ENCODE data around the gene HOXA11. TPM values are rescaled to one million over a fixed set of nuclear protein-coding genes. Genes with fewer than 3 reads are reported as not detected.

Gene HOXA11
- total and polyA plus RNA-seq, 2 of the 4 experiments (the other 2 are of a cell fraction): 0.05 TPM; not detected in 1

GRCh38 chr7:27187475-27188385 is 2.7 kb upstream of the HOXA11 start:
- Histone ChIP-seq H3K4ac (ENCODE audit: low read depth, low read length) (no peak overlapping the region), H2AFZ (replicated peaks; ENCODE audit: low read length, poor library complexity) (peak overlapping the region; percentile 71), H3K36me3 (ENCODE audit: control insufficient read depth, insufficient read depth, low read length) (no peaks in the 10 kb centered on the region), H3K27ac (ENCODE audit: insufficient read depth, low read length) (no peak overlapping the region), H2BK15ac (ENCODE audit: low read depth, low read length) (no peak overlapping the region), H2AK9ac (replicated peaks; ENCODE audit: low read depth, low read length, poor library complexity) (no peak overlapping the region), H3K23ac (ENCODE audit: low read depth, low read length) (0 out of 2 replicates have a peak overlapping the region, but pooled peaks have one; percentile 11), H3K14ac (replicated peaks; ENCODE audit: low read depth, low read length) (no peak overlapping the region), H3K4me2 (ENCODE audit: low read depth, low read length) (no peak overlapping the region), H2BK20ac (ENCODE audit: low read depth, low read length) (no peak overlapping the region), H3K9ac (ENCODE audit: low read depth, low read length) (no peak overlapping the region), H4K20me1 (ENCODE audit: insufficient read depth, low read length) (peaks cover 17% of the 10 kb centered on the region; the same call in 1 of the 2 replicates), H3K79me1 (ENCODE audit: low read depth in 1 of 2, low read length in 2 of 2) (no peaks in the 10 kb centered on the region), H3K27me3 (ENCODE audit: control insufficient read depth, insufficient read depth, low read length) (peaks cover 97% of the 10 kb centered on the region), H3K4me3 (ENCODE audit: insufficient read depth, low read depth, low read length) (no peak overlapping the region), H4K91ac (ENCODE audit: insufficient read depth, low read depth, low read length) (no peak overlapping the region), H2BK5ac (ENCODE audit: low read depth, low read length, poor library complexity, severe bottlenecking) (no peak overlapping the region), H3K4me1 (ENCODE audit: control insufficient read depth, insufficient read depth, low read length) (peaks cover 3% of the 10 kb centered on the region; the same call in 1 of the 2 replicates), H3K9me1 (ENCODE audit: insufficient read depth, low read length) (no peaks in the 10 kb centered on the region), H3K56ac (ENCODE audit: extremely low read depth, insufficient read depth, low read length) (no peak overlapping the region), H2AK5ac (ENCODE audit: low read depth, low read length) (no peak overlapping the region), H3K9me3 (ENCODE audit: control insufficient read depth, insufficient read depth, low read length) (peaks cover 19% of the 10 kb centered on the region; the same call in 1 of the 2 replicates), H4K5ac (ENCODE audit: low read depth, low read length) (no peak overlapping the region), H2BK120ac (ENCODE audit: low read depth, low read length) (no peak overlapping the region), H3K18ac (ENCODE audit: low read depth, low read length) (no peak overlapping the region), H4K8ac (ENCODE audit: low read depth in 2 of 2, low read length in 2 of 2) (no peak overlapping the region)
- CTCF ChIA-PET: interaction anchor here (1.7 kb wide), 1 partner anchor 8 kb away, joined by 10 read pairs; no protein-coding TSS in a partner anchor
- dilution Hi-C loops (cut with HindIII; ENCODE audit: low sequenced_read_pairs, unreplicated experiment): no loop called here
- TF ChIP-seq NFE2L2 (IDR thresholded peaks at IDR 0.05; ENCODE audit: low read depth, low read length) (no peak), CEBPB (IDR thresholded peaks at IDR 0.05; ENCODE audit: low read depth, low read length) (no peak), BHLHE40 (IDR thresholded peaks at IDR 0.05; ENCODE audit: low read depth, low read length) (no peak), RAD21 (IDR thresholded peaks at IDR 0.05; ENCODE audit: low read length) (no peak), SMC3 (IDR thresholded peaks at IDR 0.05; ENCODE audit: low read depth, low read length) (no peak), MAZ (IDR thresholded peaks at IDR 0.05; ENCODE audit: borderline replicate concordance, low read depth, low read length) (no peak), ELK1 (IDR thresholded peaks at IDR 0.05; ENCODE audit: borderline replicate concordance, low read depth, low read length) (no peak), CHD1 (IDR thresholded peaks at IDR 0.05; ENCODE audit: low read depth, low read length) (no peak), RFX5 (IDR thresholded peaks at IDR 0.05; ENCODE audit: low read depth, low read length) (no peak), USF2 (IDR thresholded peaks at IDR 0.05; ENCODE audit: low read depth, low read length) (no peak), POLR2A (IDR thresholded peaks at IDR 0.05; ENCODE audit: low read depth, low read length) (no peak), MXI1 (IDR thresholded peaks at IDR 0.05; ENCODE audit: borderline replicate concordance, low read depth, low read length) (no peak), MAFK (IDR thresholded peaks at IDR 0.05; ENCODE audit: low read depth, low read length) (no peak)
- intact Hi-C loops (cut with micrococcal nuclease): no loop called here
- WGBS, 2 experiments (ENCODE audit: extremely low coverage in 2 of 2, insufficient read length in 1 of 2): 10% methylated on average over 13 of the region's 46 CpGs; no CpG with 5 or more reads in 1 of the 2 experiments
- in situ Hi-C loops (cut with MboI; ENCODE audit: low sequenced_read_pairs): no loop called here
- POLR2A ChIA-PET (ENCODE audit: unreplicated experiment): no interaction called here
- DNase-seq: no peak
- ATAC-seq (ENCODE audit: low read depth): no peak
- no TSS peak for BruUV-seq (replicated peaks)

Measured in IMR-90 (cell line).